GM19395 (cell line): ENCODE data around the gene LATS2.

Experiments used
- ATAC-seq: cut with Tn5 transposase; IDR thresholded peaks from one replicate; pipeline ENCODE4 v1.9.1; 2021; ENCODE audit warnings: mild to moderate bottlenecking, moderate library complexity; ENCODE audit not compliant: unreplicated experiment

Gene LATS2

DNA sequence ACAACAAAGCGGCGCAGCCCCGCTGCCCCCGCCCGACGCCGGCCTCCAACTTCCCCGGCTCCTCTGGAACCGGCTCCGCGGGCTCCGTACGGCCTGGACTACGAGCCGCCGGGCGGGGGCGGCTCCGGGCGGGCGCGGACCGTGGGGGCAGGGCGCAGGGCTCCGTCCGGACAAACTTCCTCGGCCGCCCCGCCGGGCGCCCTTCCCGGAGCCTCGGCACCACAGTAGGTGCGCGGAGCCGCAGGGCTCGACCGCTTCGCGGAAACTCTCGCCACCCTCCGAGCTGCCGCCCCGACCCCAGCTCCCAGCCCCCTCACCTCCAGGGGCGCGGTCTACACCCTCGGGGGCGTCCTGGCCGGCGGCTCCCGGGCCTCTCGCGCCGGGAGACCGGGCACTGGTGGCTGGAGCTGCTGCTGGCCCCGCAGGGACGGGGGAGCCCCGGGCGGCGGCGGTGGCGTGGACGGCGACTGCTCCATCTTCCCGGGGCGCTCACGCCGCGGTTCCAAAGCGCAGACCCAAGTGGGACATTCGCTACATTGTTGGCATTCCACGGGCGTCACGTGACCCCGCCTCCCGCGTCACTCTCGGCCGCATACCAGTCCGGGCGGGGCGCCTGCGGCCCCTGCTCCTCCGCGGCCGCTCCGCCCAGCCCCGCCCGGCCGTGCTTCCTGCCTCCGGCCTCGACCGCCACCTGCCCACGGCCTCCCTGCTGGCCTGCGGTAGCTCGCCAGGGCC lies at the start of gene LATS2:
Gene LATS2, minus strand, starts transcription at position 558 of the 735 bp plus-strand sequence. CDS start 15,560 bp downstream, outside the sequence.
- peak; percentile 90 for ATAC-seq

GRCh38 chr13:21109168-21109567 lies 47.8 kb upstream of the LATS2 start:
- ATAC-seq = no peak

- ATAC-seq = no peak
These were observed 44.7 kb upstream of the LATS2 start for GRCh38 chr13:21106089-21106488.

DNA sequence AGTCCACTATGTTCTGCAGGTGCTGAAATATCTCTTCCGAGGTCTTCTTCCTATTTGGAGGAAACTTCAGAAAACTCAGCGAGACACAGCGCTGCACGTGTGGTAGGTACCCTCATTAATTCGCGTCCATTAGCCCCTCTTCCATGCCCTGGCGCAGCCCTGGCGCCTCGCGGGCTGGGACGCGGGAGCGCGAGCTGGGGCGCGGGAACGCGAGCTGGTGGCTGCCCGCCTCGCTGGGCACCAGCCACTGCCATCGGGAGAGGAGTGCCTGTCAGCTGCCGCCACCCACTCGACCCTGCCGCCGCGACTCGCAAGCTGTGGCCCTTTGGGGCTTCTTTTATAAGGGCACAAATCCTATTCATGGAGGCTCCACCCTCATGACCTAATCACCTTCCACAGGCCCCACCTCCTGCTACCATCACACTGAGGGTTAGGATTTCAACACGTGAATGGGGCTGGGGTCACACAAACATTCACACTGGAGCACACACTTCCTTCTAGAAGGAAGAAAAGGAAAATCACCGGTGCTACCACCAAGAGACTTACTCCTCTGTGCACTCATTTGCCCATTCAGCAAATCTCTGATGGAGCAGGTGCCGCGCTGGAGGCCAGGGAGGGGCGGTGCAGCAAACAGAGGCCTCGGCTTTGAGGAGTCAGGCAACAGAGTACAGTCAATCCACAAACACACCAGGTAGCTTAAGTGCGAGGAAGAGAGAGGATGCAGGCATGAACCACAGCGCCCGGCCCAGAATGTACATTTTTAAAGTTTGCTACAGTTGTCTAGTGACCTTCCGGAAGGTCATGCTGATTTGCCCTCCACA lies 43.0 kb upstream of the LATS2 start:
- ATAC-seq = no peak

DNA sequence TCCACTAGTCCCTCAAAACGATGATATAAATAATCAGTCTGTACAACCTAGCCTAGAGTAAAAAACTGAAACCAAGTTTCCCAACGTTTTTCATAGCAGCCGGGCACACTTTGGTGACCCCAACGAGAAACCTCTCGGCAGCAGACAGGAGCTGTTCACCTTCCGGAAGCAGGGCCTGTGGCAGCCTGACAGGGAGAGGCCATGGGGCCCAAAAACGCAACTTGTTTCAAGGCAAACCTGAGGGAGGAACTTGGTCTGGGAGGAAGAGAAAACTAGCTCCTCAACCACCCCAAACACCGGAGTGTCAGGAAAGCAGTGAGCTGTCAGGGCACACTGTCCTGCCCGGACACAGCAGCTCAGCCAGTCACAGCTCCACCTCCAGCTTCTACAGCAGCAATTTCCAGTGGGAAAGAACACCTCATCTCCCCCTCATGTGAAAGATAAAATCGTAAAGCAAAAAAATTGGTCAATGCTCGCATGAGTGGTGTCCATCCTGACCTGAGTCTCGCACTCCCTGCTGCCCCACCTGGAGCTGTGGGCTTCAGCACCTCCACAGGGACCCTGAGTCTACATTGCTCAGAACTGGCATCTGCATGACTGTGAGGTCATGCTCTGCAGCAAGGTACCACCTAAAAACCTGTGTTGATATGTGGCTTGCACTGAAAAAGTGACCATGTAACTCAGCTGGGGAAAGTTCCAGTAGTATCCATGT lies 40.6 kb upstream of the LATS2 start:
- ATAC-seq = no peak

DNA sequence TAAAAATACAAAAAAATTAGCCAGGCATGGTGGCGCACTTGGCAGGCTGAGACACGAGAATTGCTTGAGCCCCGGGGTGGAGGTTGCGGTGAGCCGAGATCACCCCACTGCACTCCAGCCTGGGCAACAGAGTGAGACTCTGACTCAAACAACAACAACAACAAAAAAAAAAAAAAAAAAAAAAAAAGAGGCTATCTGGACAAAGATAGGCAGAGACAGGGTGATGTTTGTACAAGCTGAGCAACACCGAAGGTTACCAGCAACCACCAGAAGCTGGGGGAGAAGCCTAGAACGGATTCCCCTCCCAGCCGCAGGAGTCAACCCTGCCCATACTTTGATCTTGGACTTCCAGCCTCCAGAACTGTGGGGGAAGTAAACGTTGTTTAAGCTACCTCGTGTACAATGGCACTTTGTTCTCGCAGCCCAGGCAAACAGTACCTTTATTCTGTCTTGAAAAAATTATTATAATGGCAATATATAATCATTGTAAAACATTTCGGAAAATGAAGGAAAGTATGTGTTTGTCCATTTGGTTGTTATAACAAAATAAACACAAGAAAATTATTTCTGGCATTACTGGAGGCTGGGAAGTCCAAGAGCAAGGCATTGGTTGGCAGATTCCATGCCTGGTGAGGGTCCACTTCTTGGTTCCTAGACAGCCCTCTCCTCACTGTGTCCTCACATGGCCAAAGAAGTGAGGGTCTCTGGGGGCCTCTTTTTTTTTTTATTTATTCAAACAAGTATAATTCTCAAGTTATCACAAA lies 39.8 kb upstream of the LATS2 start:
- no peak for ATAC-seq

GRCh38 chr13:21100211-21100610 lies 38.8 kb upstream of the LATS2 start:
- no peak for ATAC-seq

- ATAC-seq = no peak
These were observed 33.9 kb upstream of the LATS2 start for GRCh38 chr13:21095311-21095710.

- ATAC-seq = no peak
These were observed 28.4 kb upstream of the LATS2 start for GRCh38 chr13:21089830-21090229.

DNA sequence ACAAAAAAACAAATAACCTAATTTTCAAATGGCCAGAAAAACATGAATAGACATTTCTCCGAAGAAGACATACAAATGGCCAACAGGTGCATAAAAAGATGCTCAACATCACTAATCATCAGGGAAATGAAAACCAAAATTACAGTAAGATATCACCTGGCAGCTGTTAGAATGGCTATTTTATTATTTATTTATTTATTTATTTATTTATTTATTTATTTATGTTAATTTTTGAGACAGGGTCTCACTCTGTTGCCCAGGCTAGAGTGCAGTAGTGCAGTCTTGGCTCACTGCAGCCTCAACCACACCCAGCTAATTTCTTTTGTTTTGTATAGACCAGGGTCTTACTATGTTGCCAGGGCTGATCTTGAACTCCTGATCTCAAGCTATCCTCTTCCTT lies 27.1 kb upstream of the LATS2 start:
- ATAC-seq = no peak

GRCh38 chr13:21086929-21087328 lies 25.5 kb upstream of the LATS2 start:
- no peak for ATAC-seq

DNA sequence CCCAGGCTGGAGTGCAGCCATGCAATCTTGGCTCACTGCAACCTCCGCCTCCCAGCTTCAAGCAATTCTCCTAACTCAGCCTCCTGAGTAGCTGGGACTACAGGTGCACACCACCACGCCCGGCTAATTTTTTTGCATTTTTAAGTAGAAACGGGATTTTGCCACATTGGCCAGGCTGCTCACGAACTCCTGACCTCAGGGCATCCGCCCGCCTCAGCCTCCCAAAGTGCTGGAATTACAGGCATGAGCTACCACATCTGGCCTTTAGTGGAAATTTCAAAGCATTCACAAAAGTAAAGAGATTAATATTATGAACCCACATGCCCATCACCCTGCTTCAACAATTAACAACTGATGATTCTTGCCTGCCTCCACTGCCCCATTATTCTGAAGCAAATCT lies 20.5 kb upstream of the LATS2 start:
- ATAC-seq = no peak

DNA sequence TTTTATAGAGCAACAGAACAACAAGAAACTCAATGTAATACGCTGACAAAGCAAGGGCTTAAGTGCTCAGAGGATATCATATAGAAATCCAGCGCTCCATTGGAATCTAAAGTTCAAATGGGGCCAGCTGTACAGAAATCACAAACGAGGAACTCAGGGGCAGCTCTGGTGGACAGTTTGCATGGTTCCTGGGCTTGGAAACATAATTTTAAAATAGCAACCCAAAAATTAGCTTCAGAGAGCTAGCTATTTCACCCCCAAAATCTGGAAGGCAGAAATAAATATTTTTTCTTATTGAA lies 19.2 kb upstream of the LATS2 start:
- no peak for ATAC-seq

DNA sequence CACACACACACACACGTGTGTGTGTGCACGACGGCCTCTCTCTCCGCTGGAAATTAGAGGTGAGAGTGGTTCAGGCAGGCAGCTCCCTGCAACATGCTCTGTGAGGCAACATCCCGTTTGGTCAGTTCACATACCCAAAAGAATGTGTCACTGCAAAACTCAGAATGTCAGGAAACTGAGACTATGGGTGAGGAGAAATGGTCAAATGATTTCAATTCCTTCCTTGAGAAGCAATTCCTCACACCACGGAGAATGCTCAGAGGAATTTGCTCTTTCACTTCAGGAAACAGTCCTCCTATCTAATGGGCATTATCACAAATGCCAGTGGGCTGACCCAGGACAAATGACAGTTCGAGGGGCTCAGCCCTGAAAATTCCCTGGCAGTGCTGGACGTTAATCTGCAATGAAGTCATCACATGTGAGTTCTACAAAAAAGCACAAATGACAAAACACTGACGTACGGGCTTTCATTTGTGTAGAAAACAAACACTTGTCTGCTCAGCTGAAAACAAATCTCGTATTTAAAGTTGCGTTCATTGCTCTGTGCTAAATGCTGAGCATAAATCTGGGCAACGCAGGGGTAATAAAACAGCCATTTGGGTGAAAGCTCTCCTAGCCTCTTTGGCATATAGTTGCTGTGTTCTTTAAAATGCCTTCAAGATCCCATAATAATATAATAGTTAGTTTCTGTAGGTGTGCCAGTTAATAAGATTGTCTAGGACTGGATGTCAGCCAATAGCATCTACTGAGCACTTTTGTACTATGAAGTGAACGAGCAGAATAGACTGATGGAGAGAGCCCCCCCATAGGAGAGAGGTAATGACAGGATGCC lies 18.6 kb upstream of the LATS2 start:
- no peak for ATAC-seq

GRCh38 chr13:21079221-21079620 lies 17.8 kb upstream of the LATS2 start:
- no peak for ATAC-seq

DNA sequence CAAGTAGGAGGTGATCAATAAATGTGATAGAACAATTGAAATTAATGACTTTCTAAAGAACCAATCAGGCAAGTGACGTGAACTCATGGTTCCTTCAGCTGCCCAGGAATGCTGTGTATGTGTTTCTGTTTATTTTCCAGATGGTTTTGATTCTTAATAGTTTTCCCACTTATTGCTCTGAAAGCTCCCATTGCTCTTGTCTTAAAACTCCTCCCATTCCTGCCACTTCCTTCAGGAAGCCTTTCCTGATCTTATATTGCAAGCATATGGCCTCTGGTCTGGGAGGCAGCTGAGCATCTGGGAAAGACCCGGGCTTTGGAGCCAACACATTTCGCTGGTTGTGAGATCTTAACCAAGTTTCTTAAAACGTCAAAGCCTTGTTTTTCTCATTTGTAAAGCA lies 17.1 kb upstream of the LATS2 start:
- ATAC-seq = no peak

DNA sequence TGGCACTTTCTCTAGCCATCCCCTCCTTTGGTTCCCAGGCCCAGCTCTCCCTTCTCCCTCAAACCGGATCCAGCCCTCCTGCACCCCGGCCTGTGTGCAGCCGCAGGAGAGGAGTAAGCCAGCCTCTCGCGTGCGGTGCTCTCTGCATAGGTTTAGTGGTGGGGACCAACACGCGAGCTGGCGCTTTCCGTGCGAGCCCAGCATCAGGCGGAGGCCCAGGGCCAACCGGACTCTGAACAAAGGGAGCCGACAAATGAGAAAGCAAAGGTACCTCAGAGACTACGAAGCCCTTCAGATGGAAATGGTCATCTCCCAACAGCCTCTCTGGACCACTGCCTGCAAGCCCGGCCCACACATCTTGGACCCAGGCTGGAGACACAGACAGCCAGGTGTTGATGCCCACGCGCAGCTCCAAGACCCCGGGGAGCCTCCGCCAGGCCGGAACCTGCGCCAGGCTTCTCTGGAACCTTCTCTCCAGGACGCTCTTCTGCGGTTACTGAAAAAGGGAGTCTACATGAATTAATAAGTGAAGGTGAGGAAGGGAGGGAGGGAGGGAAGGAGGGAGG lies 16.5 kb upstream of the LATS2 start:
- no peak for ATAC-seq

GRCh38 chr13:21077076-21077787 lies 15.8 kb upstream of the LATS2 start:
- ATAC-seq = no peak

DNA sequence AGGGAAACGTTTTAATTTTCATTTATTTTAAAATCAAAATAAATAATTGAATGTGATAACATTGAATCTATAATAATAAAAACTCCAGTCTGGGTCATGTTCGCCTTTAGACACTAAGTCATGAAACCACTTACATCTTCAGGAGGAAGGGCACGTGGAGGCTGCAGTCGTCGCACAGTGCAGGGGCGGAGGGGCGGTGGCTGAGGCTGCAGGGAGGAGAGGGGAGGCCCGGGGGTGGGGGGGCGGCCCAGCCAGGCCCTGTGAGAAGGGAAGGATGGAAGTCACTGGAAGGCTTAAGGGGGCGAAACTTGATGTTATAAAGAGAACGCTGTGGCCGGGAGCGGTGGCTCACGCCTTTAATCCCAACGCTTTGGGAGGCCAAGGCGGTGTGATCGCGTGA lies 14.9 kb upstream of the LATS2 start:
- ATAC-seq = no peak
